Gastroesophageal sphincter (tissue), 4 donors: Measurements from ENCODE around the gene PI4K2B. TPM values are rescaled to one million over a fixed set of nuclear protein-coding genes. Genes with fewer than 3 reads are reported as not detected.
"Not testable (repeated sequence)": the region's sequence is repeated elsewhere in the genome, so short reads cannot be mapped to it uniquely, and the experiment has no call there.

Experiments
- ATAC-seq: fragments of 150-250 bp; one replicate; pipeline ENCODE4 v1.9.1; 2016; ENCODE audit warnings: mild to moderate bottlenecking, moderate library complexity
- H3K27ac ChIP-seq, 4 donors: fragments of 200-600 bp; sonication (generic) in 3 of 4; 1 replicate in 3 of 4; 2 replicates in 1 of 4; pipeline ENCODE4 v1.5.1; 2016 to 2019
- H3K27me3 ChIP-seq: fragments of 200-600 bp; sonication (generic); one replicate; pipeline ENCODE4 v1.5.1; 2019
- H3K36me3 ChIP-seq, 2 donors: fragments of 200-600 bp; sonication (generic); one replicate each; pipeline ENCODE4 v1.5.1; 2019; ENCODE audit warnings: control low read depth in 1 of 2
- H3K4me1 ChIP-seq, 3 donors: fragments of 200-600 bp; sonication (generic); 1 replicate in 2 of 3; 2 replicates in 1 of 3; pipeline ENCODE4 v1.5.1; 2016 to 2019; ENCODE audit warnings: control low read depth in 2 of 3
- H3K4me3 ChIP-seq, 2 donors: fragments of 200-600 bp; sonication (generic); one replicate each; pipeline ENCODE4 v1.5.1; 2019; ENCODE audit warnings: mild to moderate bottlenecking in 1 of 2, moderate library complexity in 1 of 2
- H3K9me3 ChIP-seq, 3 donors: fragments of 200-600 bp; sonication (generic); one replicate each; pipeline ENCODE4 v1.5.1; 2017 to 2019; ENCODE audit warnings: control low read depth in 2 of 3
- CTCF ChIP-seq, 4 experiments: fragments of 200-600 bp in 2 of 4; fragments of 450-650 bp in 2 of 4; sonication (generic) in 1 of 4; IDR thresholded peaks; one replicate each; pipeline ENCODE4 v1.5.1; 2017 to 2019; ENCODE audit warnings: antibody characterized with exemption in 4 of 4, mild to moderate bottlenecking in 2 of 4, moderate library complexity in 2 of 4
- EP300 ChIP-seq: sonication (generic); formaldehyde crosslinking; IDR thresholded peaks from one replicate; pipeline ENCODE4 v1.6.1; 2017; ENCODE audit warnings: antibody characterized with exemption, mild to moderate bottlenecking
- POLR2A ChIP-seq, 2 donors: fragments of 450-650 bp; IDR thresholded peaks; one replicate each; pipeline ENCODE4 v1.6.1; 2017; ENCODE audit warnings: antibody characterized with exemption in 2 of 2, mild to moderate bottlenecking in 2 of 2, moderate library complexity in 1 of 2
- POLR2AphosphoS5 ChIP-seq: sonication (generic); formaldehyde crosslinking; IDR thresholded peaks from one replicate; pipeline ENCODE4 v1.6.1; 2017; ENCODE audit warnings: antibody characterized with exemption
- WGBS, 2 donors: methylation state at CpG; one replicate each; pipeline ENCODE4 v1.1.5; 2018; ENCODE audit warnings: low coverage in 1 of 2; 5-methylcytosine and 5-hydroxymethylcytosine counted together
- total RNA-seq, 4 donors: library from RNA; depleted of rRNA; stranded (reverse); fragments of >200 nt; gene quantifications; one replicate each; pipeline ENCODE4 v1.1.0, GENCODE V29; 2016

The PI4K2B gene
- total RNA-seq, 4 donors from 2014 or later: 10.6 to 18.2 (median 13.1) TPM

GRCh38 chr4:25245181-25245580, 11.3 kb downstream of the PI4K2B start:
- no peaks in the 10 kb centered on the region for H3K27me3 ChIP-seq
- H3K27ac ChIP-seq: no peak overlapping the region
- 93 to 100% methylated on average over 7 to 8 of the region's 10 CpGs for WGBS, 2 donors
- H3K9me3 ChIP-seq: no peaks in the 10 kb centered on the region
- TF ChIP-seq POLR2AphosphoS5 (no peak), POLR2A (IDR thresholded peaks at IDR 0.05) (no peak), EP300 (no peak), CTCF (IDR thresholded peaks at IDR 0.05) (no peak)
- H3K4me1 ChIP-seq: no peaks in the 10 kb centered on the region
- no peak for ATAC-seq
- H3K4me3 ChIP-seq: no peak overlapping the region
- no peaks in the 10 kb centered on the region for H3K36me3 ChIP-seq

GRCh38 chr4:25246680-25247611, 13.1 kb downstream of the PI4K2B start:
- H3K9me3 ChIP-seq: no peaks in the 10 kb centered on the region
- ATAC-seq: no peak
- TF ChIP-seq POLR2A (IDR thresholded peaks at IDR 0.05) (no peak), POLR2AphosphoS5 (no peak)
- WGBS, 2 donors: 87% methylated on average over 3 of the region's 22 CpGs; no CpG with 5 or more reads in 1 of the 2 donors
- no peaks in the 10 kb centered on the region for H3K4me1 ChIP-seq
- H3K4me3 ChIP-seq: no peak overlapping the region
- H3K27me3 ChIP-seq: no peaks in the 10 kb centered on the region
- H3K27ac ChIP-seq: no peak overlapping the region
- no peaks in the 10 kb centered on the region for H3K36me3 ChIP-seq

- WGBS, 2 donors: 87% methylated on average over 5 of the region's 6 CpGs; no CpG with 5 or more reads in 1 of the 2 donors
- not testable (repeated sequence) for H3K4me1 ChIP-seq, H3K36me3 ChIP-seq, ATAC-seq, H3K9me3 ChIP-seq, H3K4me3 ChIP-seq, H3K27ac ChIP-seq, H3K27me3 ChIP-seq
These were observed 15.0 kb downstream of the PI4K2B start for GRCh38 chr4:25248875-25249274.

GRCh38 chr4:25249494-25249893, 15.7 kb downstream of the PI4K2B start:
- no CpG with 5 or more reads among the region's 25 CpGs for WGBS, 2 donors
- H3K4me1 ChIP-seq, H3K36me3 ChIP-seq, H3K4me3 ChIP-seq, ATAC-seq, H3K9me3 ChIP-seq, H3K27ac ChIP-seq, H3K27me3 ChIP-seq: not testable (repeated sequence)

- H3K27me3 ChIP-seq: no peaks in the 10 kb centered on the region
- peaks cover 0 to 3% (median 0%) of the 10 kb centered on the region in 3 donors for H3K4me1 ChIP-seq
- TF ChIP-seq POLR2A (IDR thresholded peaks at IDR 0.05): no peak
- TF ChIP-seq EP300: no peak
- TF ChIP-seq CTCF (IDR thresholded peaks at IDR 0.05): no peak
- no peak for TF ChIP-seq POLR2AphosphoS5
- ATAC-seq: no peak
- 82 to 85% methylated on average over 4 to 9 of the region's 9 CpGs for WGBS, 2 donors
- H3K9me3 ChIP-seq: no peaks in the 10 kb centered on the region
- peaks cover 0 to 28% of the 10 kb centered on the region in 2 donors for H3K36me3 ChIP-seq
- no peak overlapping the region for H3K27ac ChIP-seq
- no peak overlapping the region for H3K4me3 ChIP-seq
These were observed 18.6 kb downstream of the PI4K2B start for GRCh38 chr4:25252230-25253070.

- Histone ChIP-seq H3K27me3 (no peaks in the 10 kb centered on the region), H3K9me3 (no peaks in the 10 kb centered on the region), H3K4me3 (no peak overlapping the region), H3K36me3 (peaks cover 0 to 31% of the 10 kb centered on the region in 2 donors), H3K27ac (no peak overlapping the region), H3K4me1 (peaks cover 0 to 3% (median 0%) of the 10 kb centered on the region in 3 donors)
- ATAC-seq: no peak
- TF ChIP-seq POLR2AphosphoS5 (no peak), EP300 (no peak), CTCF (IDR thresholded peaks at IDR 0.05) (no peak), POLR2A (IDR thresholded peaks at IDR 0.05) (no peak)
- 14 to 24% methylated on average over 2 of the region's 2 CpGs for WGBS, 2 donors
These were observed 19.2 kb downstream of the PI4K2B start for GRCh38 chr4:25253071-25253445.

- H3K9me3 ChIP-seq, ATAC-seq, H3K27me3 ChIP-seq, H3K27ac ChIP-seq, H3K4me3 ChIP-seq, H3K4me1 ChIP-seq: not testable (repeated sequence)
- H3K36me3 ChIP-seq: peaks cover 0 to 31% of the 10 kb centered on the region in 2 donors
- WGBS, 2 donors: 91 to 96% methylated on average over 6 to 10 of the region's 12 CpGs
These were observed 20.0 kb downstream of the PI4K2B start for GRCh38 chr4:25253786-25254185.
